Endothelial cell of umbilical vein (primary cell): ENCODE data around the gene CNTN2. TPM values are rescaled to one million over a fixed set of nuclear protein-coding genes. Genes with fewer than 3 reads are reported as not detected.

ENCODE experiments used
- BruUV-seq: library from RNA; stranded (reverse); fragments of 400-500 nt; replicated peaks from 2 replicates; lab custom pipeline; 2021; lab: Mats Ljungman, UMichigan
- CTCF ChIA-PET: fragments of 300-600, 350-600 bp; sonication (Branson Sonifier 250); formaldehyde crosslinking; loops from one replicate; lab custom pipeline; 2021; ENCODE audit warnings: antibody characterized with exemption, inconsistent platforms; lab: Charles Lee
- POLR2A ChIA-PET: fragments of 300-600, 350-600 bp; sonication (Branson Sonifier 250); formaldehyde crosslinking; loops from one replicate; lab custom pipeline; 2021; ENCODE audit warnings: antibody characterized with exemption, inconsistent platforms; lab: Charles Lee
- DNase-seq: peaks from one replicate; pipeline ENCODE4 v3.0.0-alpha.2; 2011; ENCODE audit warnings: low read depth, low spot score
- FAIRE-seq: peaks from 2 replicates; lab custom pipeline; 2011; peaks lifted over from hg19 to GRCh38; lab: Jason Lieb, UNC
- H2AFZ ChIP-seq: 2 replicates; pipeline ENCODE4 v1.6.0; 2012; ENCODE audit warnings: low read depth, low read length, control low read depth, inconsistent platforms
- H3K27ac ChIP-seq: 2 replicates; pipeline ENCODE4 v1.5.1; 2011; ENCODE audit warnings: low read depth, mild to moderate bottlenecking, control low read depth, low read length, moderate library complexity; ENCODE audit not compliant: insufficient read depth
- H3K27me3 ChIP-seq, 2 experiments: 2 replicates each; pipeline versions ENCODE4 v1.6.0 to v1.6.1; 2011; ENCODE audit warnings: low read length in 2 of 2, mixed read lengths in 1 of 2; ENCODE audit not compliant: control insufficient read depth in 2 of 2, insufficient read depth in 2 of 2
- H3K36me3 ChIP-seq, 2 experiments: 2 replicates in 1 of 2; 3 replicates in 1 of 2; pipeline ENCODE4 v1.5.1; 2011; ENCODE audit warnings: low read length in 2 of 2, mild to moderate bottlenecking in 1 of 2, moderate library complexity in 1 of 2; ENCODE audit not compliant: control insufficient read depth in 2 of 2, insufficient read depth in 2 of 2; ENCODE audit errors: extremely low read depth in 1 of 2
- H3K4me1 ChIP-seq: 3 replicates; pipeline ENCODE4 v1.5.1; 2011; ENCODE audit warnings: mild to moderate bottlenecking, low read length; ENCODE audit not compliant: control insufficient read depth, insufficient read depth; ENCODE audit errors: extremely low read depth
- H3K4me2 ChIP-seq: 2 replicates; pipeline ENCODE4 v1.6.1; 2011; ENCODE audit warnings: low read length, control low read depth, mixed read lengths; ENCODE audit not compliant: insufficient read depth
- H3K4me3 ChIP-seq, 3 experiments: fragments of 200-600 bp in 1 of 3; sonication (generic), shearing (Covaris generic) in 1 of 3; replicated peaks in 1 of 3; 2 replicates each; pipeline ENCODE4 v1.5.1; 2011 to 2016; ENCODE audit warnings: control low read depth in 3 of 3, low read length in 3 of 3, mild to moderate bottlenecking in 2 of 3, inconsistent platforms in 1 of 3, low read depth in 1 of 3, moderate library complexity in 1 of 3; ENCODE audit not compliant: insufficient read depth in 1 of 3
- H3K79me2 ChIP-seq: 2 replicates; pipeline ENCODE4 v1.6.0; 2012; ENCODE audit warnings: low read length, inconsistent platforms; ENCODE audit not compliant: control insufficient read depth, insufficient read depth
- H3K9ac ChIP-seq: replicated peaks from 2 replicates; pipeline ENCODE3; 2011; ENCODE audit warnings: low read length, control low read depth; ENCODE audit not compliant: insufficient read depth; ENCODE audit errors: extremely low read depth
- H3K9me1 ChIP-seq: replicated peaks from 3 replicates; pipeline ENCODE4 v1.6.0; 2011; ENCODE audit warnings: mild to moderate bottlenecking, low read length; ENCODE audit not compliant: control insufficient read depth, insufficient read depth; ENCODE audit errors: extremely low read depth
- H3K9me3 ChIP-seq: replicated peaks from 2 replicates; pipeline ENCODE4 v1.5.1; 2012; ENCODE audit warnings: low read length, inconsistent platforms; ENCODE audit not compliant: control insufficient read depth, insufficient read depth
- H4K20me1 ChIP-seq: replicated peaks from 2 replicates; pipeline ENCODE3; 2011; ENCODE audit warnings: mild to moderate bottlenecking, low read length; ENCODE audit not compliant: control insufficient read depth, insufficient read depth; ENCODE audit errors: extremely low read depth
- EZH2 ChIP-seq: IDR thresholded peaks from 2 replicates; pipeline ENCODE4 v1.6.1; 2012; ENCODE audit warnings: borderline replicate concordance, low read depth, mild to moderate bottlenecking, moderate library complexity, low read length, inconsistent platforms; ENCODE audit not compliant: severe bottlenecking
- FOS ChIP-seq: IDR thresholded peaks from 2 replicates; pipeline ENCODE4 v1.6.1; 2011; ENCODE audit warnings: mild to moderate bottlenecking, low read length, moderate library complexity, borderline replicate concordance; ENCODE audit not compliant: insufficient read depth
- GATA2 ChIP-seq: IDR thresholded peaks from 2 replicates; pipeline ENCODE4 v1.7.0; 2011; ENCODE audit warnings: low read depth, mild to moderate bottlenecking, moderate library complexity, mixed read lengths, low read length; ENCODE audit not compliant: insufficient read length, insufficient read depth
- JUN ChIP-seq: IDR thresholded peaks from 2 replicates; pipeline ENCODE4 v1.6.1; 2011; ENCODE audit warnings: borderline replicate concordance, low read depth; ENCODE audit not compliant: insufficient read length, insufficient read depth
- MAX ChIP-seq: IDR thresholded peaks from 2 replicates; pipeline ENCODE4 v1.6.1; 2011; ENCODE audit not compliant: insufficient read depth, insufficient read length
- MYC ChIP-seq: IDR thresholded peaks from one replicate; pipeline ENCODE4 v1.6.1; 2011; ENCODE audit warnings: mild to moderate bottlenecking, low read depth, low read length
- POLR2A ChIP-seq: IDR thresholded peaks from 2 replicates; pipeline ENCODE4 v1.6.1; 2012; ENCODE audit warnings: low read depth, mild to moderate bottlenecking, control low read depth, low read length
- POLR2AphosphoS5 ChIP-seq: IDR thresholded peaks from 2 replicates; pipeline ENCODE4 v1.6.1; 2012; ENCODE audit warnings: low read depth, mild to moderate bottlenecking, control low read depth, low read length, moderate library complexity; ENCODE audit not compliant: insufficient read depth
- dilution Hi-C: fragments of 300-500 bp; cut with MboI; formaldehyde crosslinking; loops from one replicate; pipeline ENCODE4 v1.15.0; 2019; ENCODE audit warnings: low sequenced_read_pairs; ENCODE audit not compliant: extremely low pct_ligation_motif_present
- intact Hi-C: fragments of 100-400 bp; cut with micrococcal nuclease; formaldehyde crosslinking; loops from one replicate; pipeline ENCODE4 v1.10.0; 2022
- polyA plus RNA-seq, 4 experiments: library from polyadenylated mRNA; depleted of rRNA in 3 of 4; stranded (reverse) in 3 of 4; unstranded in 1 of 4; fragments of >200 nt; gene quantifications; 2 replicates each; pipeline versions ENCODE4 v1.2.1 to v1.2.3, GENCODE V29; 2011 to 2012; ENCODE audit warnings: missing spikeins in 1 of 4
- total RNA-seq: library from RNA; stranded (reverse); gene quantifications from 2 replicates; pipeline ENCODE4 v1.2.3, GENCODE V29; 2021
- TF ChIP-seq, protein P1 (sequence below), 2 donors: IDR thresholded peaks; 1 replicate in 1 of 2; 2 replicates in 1 of 2; pipeline ENCODE4 v1.5.1; 2011; ENCODE audit warnings: low read length in 2 of 2, mild to moderate bottlenecking in 2 of 2, moderate library complexity in 2 of 2, control low read depth in 1 of 2, inconsistent platforms in 1 of 2, low read depth in 1 of 2; ENCODE audit not compliant: insufficient read depth in 1 of 2; ENCODE audit errors: extremely low read depth in 1 of 2

Gene CNTN2
- total and polyA plus RNA-seq, 2 donors (not counting 3 experiments of a cell fraction or from before 2014, with no cell fraction given), result not detected

- H3K9me1 ChIP-seq, result no peaks in the 10 kb centered on the region
- no peaks in the 10 kb centered on the region for H3K4me1 ChIP-seq
- FAIRE-seq (no peak), DNase-seq (no peak)
- no peak overlapping the region for H2AFZ ChIP-seq
- BruUV-seq, result no TSS peak
- no peak for TF ChIP-seq FOS
- TF ChIP-seq EZH2, result peak; percentile 52
- no peaks in the 10 kb centered on the region for H3K79me2 ChIP-seq
- peaks cover 37 to 49% of the 10 kb centered on the region in 2 experiments for H3K27me3 ChIP-seq
- no peaks in the 10 kb centered on the region for H3K9me3 ChIP-seq
- ChIA-PET POLR2A (no interaction called here), CTCF (interaction anchor here (1.1 to 2.8 kb wide), 2 partner anchors 19 to 53 kb away, joined by 3 to 22 read pairs; no protein-coding TSS in a partner anchor)
- no peaks in the 10 kb centered on the region for H4K20me1 ChIP-seq
- no peak overlapping the region for H3K4me3 ChIP-seq
- no peak overlapping the region for H3K27ac ChIP-seq
- no peak overlapping the region for H3K4me2 ChIP-seq
- dilution Hi-C loops, result no loop called here
- H3K9ac ChIP-seq, result no peak overlapping the region
- H3K36me3 ChIP-seq, result no peaks in the 10 kb centered on the region
- intact Hi-C loops, result no loop called here
Observed at GRCh38 chr1:205041998-205042910, 758 bp upstream of the CNTN2 start.

- TF ChIP-seq FOS, result no peak
- TF ChIP-seq POLR2A, result no peak
- TF ChIP-seq, protein P1, sequence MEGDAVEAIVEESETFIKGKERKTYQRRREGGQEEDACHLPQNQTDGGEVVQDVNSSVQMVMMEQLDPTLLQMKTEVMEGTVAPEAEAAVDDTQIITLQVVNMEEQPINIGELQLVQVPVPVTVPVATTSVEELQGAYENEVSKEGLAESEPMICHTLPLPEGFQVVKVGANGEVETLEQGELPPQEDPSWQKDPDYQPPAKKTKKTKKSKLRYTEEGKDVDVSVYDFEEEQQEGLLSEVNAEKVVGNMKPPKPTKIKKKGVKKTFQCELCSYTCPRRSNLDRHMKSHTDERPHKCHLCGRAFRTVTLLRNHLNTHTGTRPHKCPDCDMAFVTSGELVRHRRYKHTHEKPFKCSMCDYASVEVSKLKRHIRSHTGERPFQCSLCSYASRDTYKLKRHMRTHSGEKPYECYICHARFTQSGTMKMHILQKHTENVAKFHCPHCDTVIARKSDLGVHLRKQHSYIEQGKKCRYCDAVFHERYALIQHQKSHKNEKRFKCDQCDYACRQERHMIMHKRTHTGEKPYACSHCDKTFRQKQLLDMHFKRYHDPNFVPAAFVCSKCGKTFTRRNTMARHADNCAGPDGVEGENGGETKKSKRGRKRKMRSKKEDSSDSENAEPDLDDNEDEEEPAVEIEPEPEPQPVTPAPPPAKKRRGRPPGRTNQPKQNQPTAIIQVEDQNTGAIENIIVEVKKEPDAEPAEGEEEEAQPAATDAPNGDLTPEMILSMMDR (IDR thresholded peaks at IDR 0.05; ENCODE audit: extremely low read depth in 1 of 2, insufficient read depth in 1 of 2, low read depth in 1 of 2, low read length in 2 of 2), result no peak
- no peak for TF ChIP-seq EZH2
- no peak for TF ChIP-seq MYC
- no peak for TF ChIP-seq MAX
- TF ChIP-seq POLR2AphosphoS5, result no peak
- TF ChIP-seq GATA2, result no peak
- TF ChIP-seq JUN, result no peak
- ChIA-PET POLR2A (no interaction called here), CTCF (interaction anchor here (0.6 kb wide), 1 partner anchor 18 kb away, joined by 3 read pairs; no protein-coding TSS in a partner anchor)
- Histone ChIP-seq H3K4me3 (no peak overlapping the region), H3K27me3 (peaks cover 37 to 51% of the 10 kb centered on the region in 2 experiments), H3K79me2 (no peaks in the 10 kb centered on the region), H3K4me1 (no peaks in the 10 kb centered on the region), H2AFZ (no peak overlapping the region), H3K9me3 (no peaks in the 10 kb centered on the region), H3K9me1 (no peaks in the 10 kb centered on the region), H3K36me3 (no peaks in the 10 kb centered on the region), H4K20me1 (no peaks in the 10 kb centered on the region), H3K9ac (no peak overlapping the region), H3K27ac (no peak overlapping the region), H3K4me2 (no peak overlapping the region)
- intact Hi-C loops (no loop called here), dilution Hi-C loops (no loop called here)
- DNase-seq, result no peak
- FAIRE-seq, result no peak
- BruUV-seq, result no TSS peak
Observed at GRCh38 chr1:205043866-205044265, 854 bp downstream of the CNTN2 start.
